Panc1 (cell line): ENCODE results near the gene KLHDC9. TPM values are rescaled to one million over a fixed set of nuclear protein-coding genes. Genes with fewer than 3 reads are reported as not detected.
"Not testable (repeated sequence)": the region's sequence is repeated elsewhere in the genome, so short reads cannot be mapped to it uniquely, and the experiment has no call there.

Source experiments
- ATAC-seq: fragments of 200-7000 bp; cut with Tn5 transposase; 2 replicates; pipeline ENCODE4 v1.9.1; 2020; ENCODE audit warnings: mild to moderate bottlenecking, moderate library complexity
- BruUV-seq: library from RNA; stranded (reverse); fragments of 400-500 nt; replicated peaks from 2 replicates; lab custom pipeline; 2021; lab: Mats Ljungman, UMichigan
- CTCF ChIA-PET: fragments of 300-600 bp; sonication (Branson Sonifier 250); formaldehyde crosslinking; loops from one replicate; lab custom pipeline; 2022; ENCODE audit warnings: antibody characterized with exemption; lab: Charles Lee
- POLR2A ChIA-PET: fragments of 300-600 bp; sonication (Branson Sonifier 250); formaldehyde crosslinking; loops from one replicate; lab custom pipeline; 2022; ENCODE audit warnings: antibody characterized with exemption; lab: Charles Lee
- DNase-seq: peaks from one replicate; pipeline ENCODE4 v3.0.0-alpha.2; 2010; ENCODE audit warnings: low read depth, low spot score
- H3K27ac ChIP-seq: 2 replicates; pipeline ENCODE4 v1.5.1; 2011; ENCODE audit warnings: mild to moderate bottlenecking, low read length, inconsistent platforms
- H3K27me3 ChIP-seq: fragments of 200-500 bp; sonication (Bioruptor generic); 2 replicates; pipeline ENCODE4 v1.6.0; 2014; ENCODE audit warnings: low read length, inconsistent platforms; ENCODE audit not compliant: control insufficient read depth, insufficient read depth
- H3K36me3 ChIP-seq: fragments of 200-500 bp; sonication (Bioruptor generic); 2 replicates; pipeline ENCODE4 v1.5.1; 2014; ENCODE audit warnings: inconsistent platforms, mild to moderate bottlenecking, low read length, moderate library complexity; ENCODE audit not compliant: control insufficient read depth, insufficient read depth
- H3K4me1 ChIP-seq: 2 replicates; pipeline ENCODE4 v1.5.1; 2011; ENCODE audit warnings: inconsistent platforms, mild to moderate bottlenecking, low read length, moderate library complexity; ENCODE audit not compliant: control insufficient read depth, insufficient read depth
- H3K4me3 ChIP-seq, 2 experiments: 2 replicates each; pipeline ENCODE4 v1.5.1; 2011 to 2012; ENCODE audit warnings: low read depth in 2 of 2, low read length in 2 of 2, mild to moderate bottlenecking in 2 of 2, inconsistent platforms in 1 of 2, moderate library complexity in 1 of 2
- H3K9me3 ChIP-seq: fragments of 200-500 bp; sonication (Bioruptor generic); 2 replicates; pipeline ENCODE4 v1.5.1; 2014; ENCODE audit warnings: low read depth, mild to moderate bottlenecking, inconsistent platforms, low read length, moderate library complexity; ENCODE audit not compliant: control insufficient read depth, insufficient read depth
- POLR2AphosphoS5 ChIP-seq: IDR thresholded peaks from 2 replicates; pipeline ENCODE4 v1.6.1; 2012; ENCODE audit warnings: mild to moderate bottlenecking, low read depth, low read length, moderate library complexity
- SIN3A ChIP-seq: IDR thresholded peaks from 2 replicates; pipeline ENCODE4 v1.6.1; 2012; ENCODE audit warnings: low read depth, mild to moderate bottlenecking, low read length, moderate library complexity, borderline replicate concordance; ENCODE audit not compliant: insufficient read depth
- TCF7L2 ChIP-seq: IDR thresholded peaks from 2 replicates; pipeline ENCODE4 v1.6.1; 2011; ENCODE audit warnings: mild to moderate bottlenecking, low read depth, low read length, inconsistent platforms
- in situ Hi-C: cut with HindIII; loops from 2 replicates; pipeline ENCODE4 v1.10.0; 2016; ENCODE audit warnings: low sequenced_read_pairs, low pct_unique_long_range_greater_than_20kb
- intact Hi-C: fragments of 100-400 bp; cut with micrococcal nuclease; formaldehyde crosslinking; loops from one replicate; pipeline ENCODE4 v1.10.0; 2022; ENCODE audit not compliant: unreplicated experiment
- total RNA-seq: library from RNA; stranded (reverse); gene quantifications from one replicate; pipeline ENCODE4 v1.2.1, GENCODE V29; 2021; ENCODE audit not compliant: unreplicated experiment
- TF ChIP-seq, protein P1 (sequence below): fragments of 450-650 bp; IDR thresholded peaks from 2 replicates; pipeline ENCODE4 v1.5.1; 2017; ENCODE audit warnings: mild to moderate bottlenecking
- TF ChIP-seq, protein P2 (sequence below), 2 experiments: IDR thresholded peaks; 2 replicates each; pipeline ENCODE4 v1.6.1; 2011 to 2012; ENCODE audit warnings: low read depth in 2 of 2, control low read depth in 1 of 2, low read length in 1 of 2, mild to moderate bottlenecking in 1 of 2, moderate library complexity in 1 of 2; ENCODE audit not compliant: insufficient read depth in 1 of 2

Gene KLHDC9
- total RNA-seq, 1 experiment from 2014 or later = 7.6 TPM

DNA sequence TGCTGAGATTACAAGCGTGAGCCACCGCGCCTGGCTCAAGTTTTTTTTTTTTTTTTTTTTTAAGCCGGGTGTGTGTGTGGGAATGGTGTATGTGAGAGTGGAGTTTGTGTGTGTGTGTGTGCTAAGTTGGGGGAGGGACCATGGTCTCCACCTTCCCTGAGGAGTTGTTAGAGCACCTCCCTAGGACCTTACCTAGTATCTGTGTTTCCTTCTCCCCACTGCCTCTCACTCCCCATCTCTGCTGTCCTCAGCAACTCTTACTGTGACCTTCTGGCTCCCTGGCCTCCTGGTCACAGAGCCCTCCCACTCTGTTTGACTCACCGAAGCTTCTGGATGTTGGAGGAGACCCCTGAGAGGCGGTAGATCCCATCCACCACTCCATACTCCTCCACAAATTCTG lies 38.9 kb upstream of the KLHDC9 start:
- Histone ChIP-seq H3K27ac (no peak overlapping the region), H3K4me1 (no peaks in the 10 kb centered on the region), H3K36me3 (no peaks in the 10 kb centered on the region), H3K9me3 (no peaks in the 10 kb centered on the region), H3K4me3 (no peak overlapping the region), H3K27me3 (no peaks in the 10 kb centered on the region)
- no peak for DNase-seq
- intact Hi-C loops (no loop called here), in situ Hi-C loops (no loop called here)
- BruUV-seq = no TSS peak
- ChIA-PET POLR2A (no interaction called here), CTCF (no interaction called here)
- ATAC-seq = 0 out of 2 replicates have a peak, but pooled peaks have one; percentile 21
- TF ChIP-seq SIN3A = no peak
- no peak for TF ChIP-seq POLR2AphosphoS5
- TF ChIP-seq TCF7L2 = no peak
- TF ChIP-seq, protein P1, sequence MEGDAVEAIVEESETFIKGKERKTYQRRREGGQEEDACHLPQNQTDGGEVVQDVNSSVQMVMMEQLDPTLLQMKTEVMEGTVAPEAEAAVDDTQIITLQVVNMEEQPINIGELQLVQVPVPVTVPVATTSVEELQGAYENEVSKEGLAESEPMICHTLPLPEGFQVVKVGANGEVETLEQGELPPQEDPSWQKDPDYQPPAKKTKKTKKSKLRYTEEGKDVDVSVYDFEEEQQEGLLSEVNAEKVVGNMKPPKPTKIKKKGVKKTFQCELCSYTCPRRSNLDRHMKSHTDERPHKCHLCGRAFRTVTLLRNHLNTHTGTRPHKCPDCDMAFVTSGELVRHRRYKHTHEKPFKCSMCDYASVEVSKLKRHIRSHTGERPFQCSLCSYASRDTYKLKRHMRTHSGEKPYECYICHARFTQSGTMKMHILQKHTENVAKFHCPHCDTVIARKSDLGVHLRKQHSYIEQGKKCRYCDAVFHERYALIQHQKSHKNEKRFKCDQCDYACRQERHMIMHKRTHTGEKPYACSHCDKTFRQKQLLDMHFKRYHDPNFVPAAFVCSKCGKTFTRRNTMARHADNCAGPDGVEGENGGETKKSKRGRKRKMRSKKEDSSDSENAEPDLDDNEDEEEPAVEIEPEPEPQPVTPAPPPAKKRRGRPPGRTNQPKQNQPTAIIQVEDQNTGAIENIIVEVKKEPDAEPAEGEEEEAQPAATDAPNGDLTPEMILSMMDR = no peak
- TF ChIP-seq, protein P2, sequence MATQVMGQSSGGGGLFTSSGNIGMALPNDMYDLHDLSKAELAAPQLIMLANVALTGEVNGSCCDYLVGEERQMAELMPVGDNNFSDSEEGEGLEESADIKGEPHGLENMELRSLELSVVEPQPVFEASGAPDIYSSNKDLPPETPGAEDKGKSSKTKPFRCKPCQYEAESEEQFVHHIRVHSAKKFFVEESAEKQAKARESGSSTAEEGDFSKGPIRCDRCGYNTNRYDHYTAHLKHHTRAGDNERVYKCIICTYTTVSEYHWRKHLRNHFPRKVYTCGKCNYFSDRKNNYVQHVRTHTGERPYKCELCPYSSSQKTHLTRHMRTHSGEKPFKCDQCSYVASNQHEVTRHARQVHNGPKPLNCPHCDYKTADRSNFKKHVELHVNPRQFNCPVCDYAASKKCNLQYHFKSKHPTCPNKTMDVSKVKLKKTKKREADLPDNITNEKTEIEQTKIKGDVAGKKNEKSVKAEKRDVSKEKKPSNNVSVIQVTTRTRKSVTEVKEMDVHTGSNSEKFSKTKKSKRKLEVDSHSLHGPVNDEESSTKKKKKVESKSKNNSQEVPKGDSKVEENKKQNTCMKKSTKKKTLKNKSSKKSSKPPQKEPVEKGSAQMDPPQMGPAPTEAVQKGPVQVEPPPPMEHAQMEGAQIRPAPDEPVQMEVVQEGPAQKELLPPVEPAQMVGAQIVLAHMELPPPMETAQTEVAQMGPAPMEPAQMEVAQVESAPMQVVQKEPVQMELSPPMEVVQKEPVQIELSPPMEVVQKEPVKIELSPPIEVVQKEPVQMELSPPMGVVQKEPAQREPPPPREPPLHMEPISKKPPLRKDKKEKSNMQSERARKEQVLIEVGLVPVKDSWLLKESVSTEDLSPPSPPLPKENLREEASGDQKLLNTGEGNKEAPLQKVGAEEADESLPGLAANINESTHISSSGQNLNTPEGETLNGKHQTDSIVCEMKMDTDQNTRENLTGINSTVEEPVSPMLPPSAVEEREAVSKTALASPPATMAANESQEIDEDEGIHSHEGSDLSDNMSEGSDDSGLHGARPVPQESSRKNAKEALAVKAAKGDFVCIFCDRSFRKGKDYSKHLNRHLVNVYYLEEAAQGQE (IDR thresholded peaks at IDR 0.05; ENCODE audit: insufficient read depth in 1 of 2, low read depth in 2 of 2, low read length in 1 of 2) = no peak

DNA sequence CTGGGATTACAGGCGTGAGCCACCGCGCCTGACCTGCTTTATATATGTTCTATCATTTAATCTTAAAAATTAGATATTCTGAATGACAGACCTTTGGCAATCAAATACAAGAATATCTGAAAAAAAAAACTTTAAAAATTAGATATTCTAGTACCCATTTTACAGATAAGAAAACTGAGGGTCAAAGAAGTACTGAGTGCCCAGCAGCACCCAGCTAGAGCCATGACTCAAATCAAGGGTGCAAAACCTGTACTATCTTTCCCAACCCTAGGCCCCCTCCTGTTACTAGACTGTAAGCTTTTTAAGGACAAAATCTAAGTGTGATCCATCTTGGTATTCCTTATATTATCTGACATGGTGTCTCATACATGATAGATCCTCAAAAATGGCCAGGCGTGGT lies 36.7 kb upstream of the KLHDC9 start:
- in situ Hi-C loops (no loop called here), intact Hi-C loops (no loop called here)
- Histone ChIP-seq H3K27ac (no peak overlapping the region), H3K27me3 (no peaks in the 10 kb centered on the region), H3K4me3 (no peak overlapping the region), H3K36me3 (no peaks in the 10 kb centered on the region), H3K4me1 (no peaks in the 10 kb centered on the region), H3K9me3 (no peaks in the 10 kb centered on the region)
- TF ChIP-seq, protein P2 (IDR thresholded peaks at IDR 0.05; ENCODE audit: insufficient read depth in 1 of 2, low read depth in 2 of 2, low read length in 1 of 2) = no peak
- TF ChIP-seq, protein P1 = no peak
- TF ChIP-seq POLR2AphosphoS5 = no peak
- TF ChIP-seq TCF7L2 = no peak
- TF ChIP-seq SIN3A = no peak
- BruUV-seq = no TSS peak
- no peak for DNase-seq
- POLR2A ChIA-PET = no interaction called here
- CTCF ChIA-PET = no interaction called here
- no peak for ATAC-seq

DNA sequence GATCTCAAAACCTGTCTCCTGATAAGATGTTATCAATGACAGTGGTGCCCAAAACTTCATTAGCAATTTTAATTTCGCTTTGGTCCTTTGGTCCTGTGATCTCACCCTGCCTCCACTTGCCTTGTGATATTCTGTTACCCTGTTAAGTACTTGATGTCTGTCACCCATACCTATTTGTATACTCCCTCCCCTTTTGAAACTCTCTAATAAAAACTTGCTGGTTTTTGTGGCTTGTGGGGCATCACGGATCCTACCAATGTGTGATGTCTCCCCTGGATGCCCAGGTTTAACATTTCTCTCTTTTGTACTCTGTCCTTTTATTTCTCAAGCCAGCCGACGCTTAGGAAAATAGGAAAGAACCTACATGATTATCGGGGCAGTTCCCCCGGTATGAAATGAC lies 34.2 kb upstream of the KLHDC9 start:
- CTCF ChIA-PET, intact Hi-C loops, H3K36me3 ChIP-seq, H3K27me3 ChIP-seq, H3K4me1 ChIP-seq, POLR2A ChIA-PET, DNase-seq, in situ Hi-C loops, H3K4me3 ChIP-seq, H3K27ac ChIP-seq, ATAC-seq, H3K9me3 ChIP-seq, BruUV-seq: not testable (repeated sequence)
